Stomach smooth muscle (tissue), 2 donors: Measurements from ENCODE around the gene PTPN6.
A peak's percentile ranks its signal among the peaks of the same experiment; 100 is the strongest.

Source experiments
- H3K27ac ChIP-seq: one replicate; pipeline ENCODE4 v1.7.0; 2013; ENCODE audit warnings: mild to moderate bottlenecking, low read length, inconsistent platforms
- H3K27me3 ChIP-seq, 2 donors: one replicate each; pipeline ENCODE4 v1.7.0; 2013; ENCODE audit warnings: low read length in 2 of 2; ENCODE audit not compliant: insufficient read depth in 2 of 2, control insufficient read depth in 1 of 2
- H3K36me3 ChIP-seq, 2 donors: one replicate each; pipeline ENCODE4 v1.7.0; 2013; ENCODE audit warnings: low read length in 2 of 2; ENCODE audit not compliant: control insufficient read depth in 2 of 2, insufficient read depth in 2 of 2
- H3K4me1 ChIP-seq: one replicate; pipeline ENCODE4 v1.7.0; 2013; ENCODE audit warnings: low read length; ENCODE audit not compliant: control insufficient read depth, insufficient read depth
- H3K4me3 ChIP-seq, 2 donors: one replicate each; pipeline ENCODE4 v1.7.0; 2013; ENCODE audit warnings: low read length in 2 of 2
- H3K9ac ChIP-seq, 2 donors: one replicate each; pipeline ENCODE4 v1.7.0; 2013; ENCODE audit warnings: low read length in 2 of 2, mild to moderate bottlenecking in 1 of 2
- H3K9me3 ChIP-seq, 2 donors: one replicate each; pipeline ENCODE4 v1.7.0; 2013; ENCODE audit warnings: low read length in 2 of 2; ENCODE audit not compliant: control insufficient read depth in 2 of 2
- donor health status: healthy.
- donor health status: Pancreatic carcinoma.

PTPN6 gene

GRCh38 chr12:6936194-6936635 is 14.9 kb upstream of the PTPN6 start:
- H3K4me1 ChIP-seq, result peaks cover 48% of the 10 kb centered on the region

GRCh38 chr12:6936636-6937480 is 14.3 kb upstream of the PTPN6 start:
- Histone ChIP-seq H3K27me3 (no peaks in the 10 kb centered on the region), H3K9me3 (no peaks in the 10 kb centered on the region), H3K4me3 (peak overlapping the region; percentile 72 to 78), H3K36me3 (peaks cover 24 to 37% of the 10 kb centered on the region in 2 donors), H3K9ac (peak overlapping the region; percentile 47 to 77), H3K27ac (peak overlapping the region; percentile 93), H3K4me1 (peaks cover 48% of the 10 kb centered on the region)

More at GRCh38 chr12:6936194-6936635, 14.9 kb upstream of the PTPN6 start:
- H3K9me3 ChIP-seq, result no peaks in the 10 kb centered on the region
- H3K27me3 ChIP-seq, result no peaks in the 10 kb centered on the region
- H3K27ac ChIP-seq, result peak overlapping the region; percentile 93
- H3K4me3 ChIP-seq, result no peak overlapping the region
- H3K36me3 ChIP-seq, result peaks cover 20 to 32% of the 10 kb centered on the region in 2 donors
- H3K9ac ChIP-seq, result no peak overlapping the region

GRCh38 chr12:6937481-6938352 is 13.4 kb upstream of the PTPN6 start:
- Histone ChIP-seq H3K9me3 (no peaks in the 10 kb centered on the region), H3K4me1 (peaks cover 45% of the 10 kb centered on the region), H3K27ac (peak overlapping the region; percentile 93), H3K4me3 (peak overlapping the region; percentile 72 to 78), H3K36me3 (peaks cover 24 to 37% of the 10 kb centered on the region in 2 donors), H3K27me3 (no peaks in the 10 kb centered on the region), H3K9ac (peak overlapping the region; percentile 77 to 80)

GRCh38 chr12:6938353-6939190 is 12.6 kb upstream of the PTPN6 start:
- no peaks in the 10 kb centered on the region for H3K9me3 ChIP-seq
- H3K27ac ChIP-seq, result peak overlapping the region; percentile 93
- H3K4me1 ChIP-seq, result peaks cover 49% of the 10 kb centered on the region
- H3K36me3 ChIP-seq, result peaks cover 19 to 33% of the 10 kb centered on the region in 2 donors
- peak overlapping the region; percentile 72 to 78 for H3K4me3 ChIP-seq
- H3K27me3 ChIP-seq, result no peaks in the 10 kb centered on the region
- peak overlapping the region; percentile 55 to 77 for H3K9ac ChIP-seq

GRCh38 chr12:6939191-6939540 is 12.0 kb upstream of the PTPN6 start:
- Histone ChIP-seq H3K9me3 (no peaks in the 10 kb centered on the region), H3K27me3 (no peaks in the 10 kb centered on the region), H3K9ac (no peak overlapping the region), H3K4me1 (peaks cover 44% of the 10 kb centered on the region), H3K27ac (peak overlapping the region; percentile 93), H3K4me3 (no peak overlapping the region), H3K36me3 (peaks cover 15 to 27% of the 10 kb centered on the region in 2 donors)

- Histone ChIP-seq H3K4me1 (peaks cover 61% of the 10 kb centered on the region), H3K36me3 (peaks cover 5 to 17% of the 10 kb centered on the region in 2 donors), H3K27ac (peak overlapping the region; percentile 37), H3K27me3 (no peaks in the 10 kb centered on the region), H3K9ac (no peak overlapping the region), H3K9me3 (no peaks in the 10 kb centered on the region), H3K4me3 (no peak overlapping the region)
Measured at GRCh38 chr12:6941267-6941666, 9.9 kb upstream of the PTPN6 start.

GRCh38 chr12:6941782-6942181 is 9.4 kb upstream of the PTPN6 start:
- Histone ChIP-seq H3K36me3 (peaks cover 6 to 17% of the 10 kb centered on the region in 2 donors), H3K9me3 (no peaks in the 10 kb centered on the region), H3K4me3 (no peak overlapping the region), H3K27ac (peak overlapping the region; percentile 37), H3K4me1 (peaks cover 66% of the 10 kb centered on the region), H3K27me3 (no peaks in the 10 kb centered on the region), H3K9ac (no peak overlapping the region)

GRCh38 chr12:6942331-6942665 is 8.9 kb upstream of the PTPN6 start:
- peak overlapping the region; percentile 98 for H3K27ac ChIP-seq
- H3K36me3 ChIP-seq, result peaks cover 6 to 21% of the 10 kb centered on the region in 2 donors
- H3K9ac ChIP-seq, result no peak overlapping the region

GRCh38 chr12:6943389-6943721 is 7.8 kb upstream of the PTPN6 start:
- H3K27ac ChIP-seq, result peak overlapping the region; percentile 98
- H3K36me3 ChIP-seq, result peaks cover 6 to 21% of the 10 kb centered on the region in 2 donors
- peak overlapping the region; percentile 92 to 98 for H3K9ac ChIP-seq
- peak overlapping the region; percentile 88 to 94 for H3K4me3 ChIP-seq
- H3K9me3 ChIP-seq, result no peaks in the 10 kb centered on the region
- H3K27me3 ChIP-seq, result no peaks in the 10 kb centered on the region
- H3K4me1 ChIP-seq, result peaks cover 56% of the 10 kb centered on the region

More at GRCh38 chr12:6942331-6942665, 8.9 kb upstream of the PTPN6 start:
- peaks cover 62% of the 10 kb centered on the region for H3K4me1 ChIP-seq
- H3K27me3 ChIP-seq, result no peaks in the 10 kb centered on the region
- no peak overlapping the region for H3K4me3 ChIP-seq
- no peaks in the 10 kb centered on the region for H3K9me3 ChIP-seq

- peak within 1 kb of the TSS; percentile 88 to 94 for H3K4me3 ChIP-seq
- peak within 1 kb of the TSS; percentile 98 for H3K27ac ChIP-seq
- peak within 1 kb of the TSS; percentile 92 to 98 for H3K9ac ChIP-seq
- no peaks in the 10 kb centered on the region for H3K27me3 ChIP-seq
- H3K4me1 ChIP-seq, result peaks cover 51% of the 10 kb centered on the region
- peaks cover 6 to 21% of the 10 kb centered on the region in 2 donors for H3K36me3 ChIP-seq
- H3K9me3 ChIP-seq, result no peaks in the 10 kb centered on the region
Measured at GRCh38 chr12:6943722-6944380, 7.3 kb upstream of the PTPN6 start, which contains the start of the genes C12orf57 and RNU7-1. Gene C12orf57, plus strand, starts transcription at chr12:6944022. Its CDS starts 100 bp downstream, at chr12:6944122. Gene RNU7-1, plus strand, starts transcription at chr12:6943816.
